HG02588 (cell line): ENCODE results near the gene ATXN2L.

Source experiments
- ATAC-seq: cut with Tn5 transposase; IDR thresholded peaks from one replicate; pipeline ENCODE4 v1.9.1; 2021; ENCODE audit warnings: mild to moderate bottlenecking, moderate library complexity; ENCODE audit not compliant: unreplicated experiment

ATXN2L gene

DNA sequence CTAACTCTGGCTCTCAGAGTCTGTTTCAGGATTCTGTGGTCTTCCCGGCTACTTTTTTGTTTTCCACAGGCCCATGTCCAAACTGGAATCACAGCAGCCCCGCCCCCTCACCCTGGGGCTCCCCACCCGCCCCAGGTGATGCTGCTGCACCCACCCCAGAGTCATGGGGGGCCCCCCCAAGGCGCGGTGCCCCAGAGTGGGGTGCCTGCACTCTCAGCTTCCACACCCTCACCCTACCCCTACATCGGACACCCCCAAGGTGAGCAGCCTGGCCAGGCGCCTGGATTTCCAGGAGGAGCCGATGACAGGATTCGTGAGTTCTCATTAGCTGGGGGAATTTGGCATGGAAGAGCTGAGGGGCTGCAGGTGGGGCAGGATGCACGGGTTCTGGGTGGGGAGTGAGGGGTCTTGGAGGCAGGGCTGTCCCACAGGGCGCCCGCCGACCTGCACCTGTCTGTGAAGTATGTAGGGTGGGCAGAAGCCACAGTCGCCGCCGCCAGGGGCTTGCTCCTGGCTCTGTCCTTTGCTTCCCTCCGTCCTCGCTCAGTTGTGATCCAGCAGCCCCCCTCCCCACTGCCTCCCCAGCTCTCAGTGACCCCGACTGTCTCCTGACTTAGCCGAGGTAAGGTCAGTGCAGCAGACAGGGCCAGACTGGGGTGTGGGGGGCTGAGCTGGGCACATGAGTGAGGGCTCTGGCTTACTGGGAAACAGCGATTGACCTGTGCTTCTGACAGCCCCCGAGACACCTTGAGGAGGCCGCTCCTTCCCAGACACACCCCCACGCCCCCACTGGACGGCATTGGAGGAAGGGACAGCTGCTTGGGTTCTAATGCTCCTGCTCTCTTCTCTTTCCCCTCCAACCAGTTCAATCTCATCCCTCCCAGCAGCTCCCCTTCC, 13.3 kb downstream of the ATXN2L start:
- no peak for ATAC-seq

DNA sequence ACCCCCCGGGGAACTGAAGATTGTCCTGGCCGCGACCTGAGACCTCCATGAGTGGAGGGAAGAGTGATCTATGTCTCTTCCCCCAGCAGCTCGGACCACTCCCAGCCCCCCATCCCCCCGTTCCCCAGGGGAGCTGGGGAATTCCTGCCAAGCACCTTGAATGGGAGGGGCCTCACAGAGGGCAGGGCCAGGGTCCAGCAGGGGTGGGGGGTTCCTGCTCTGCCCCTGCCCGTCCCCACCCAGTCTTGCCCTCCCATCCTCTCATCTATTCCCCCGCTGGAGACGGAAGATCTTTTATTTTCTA, 13.9 kb downstream of the ATXN2L start:
- no peak for ATAC-seq

DNA sequence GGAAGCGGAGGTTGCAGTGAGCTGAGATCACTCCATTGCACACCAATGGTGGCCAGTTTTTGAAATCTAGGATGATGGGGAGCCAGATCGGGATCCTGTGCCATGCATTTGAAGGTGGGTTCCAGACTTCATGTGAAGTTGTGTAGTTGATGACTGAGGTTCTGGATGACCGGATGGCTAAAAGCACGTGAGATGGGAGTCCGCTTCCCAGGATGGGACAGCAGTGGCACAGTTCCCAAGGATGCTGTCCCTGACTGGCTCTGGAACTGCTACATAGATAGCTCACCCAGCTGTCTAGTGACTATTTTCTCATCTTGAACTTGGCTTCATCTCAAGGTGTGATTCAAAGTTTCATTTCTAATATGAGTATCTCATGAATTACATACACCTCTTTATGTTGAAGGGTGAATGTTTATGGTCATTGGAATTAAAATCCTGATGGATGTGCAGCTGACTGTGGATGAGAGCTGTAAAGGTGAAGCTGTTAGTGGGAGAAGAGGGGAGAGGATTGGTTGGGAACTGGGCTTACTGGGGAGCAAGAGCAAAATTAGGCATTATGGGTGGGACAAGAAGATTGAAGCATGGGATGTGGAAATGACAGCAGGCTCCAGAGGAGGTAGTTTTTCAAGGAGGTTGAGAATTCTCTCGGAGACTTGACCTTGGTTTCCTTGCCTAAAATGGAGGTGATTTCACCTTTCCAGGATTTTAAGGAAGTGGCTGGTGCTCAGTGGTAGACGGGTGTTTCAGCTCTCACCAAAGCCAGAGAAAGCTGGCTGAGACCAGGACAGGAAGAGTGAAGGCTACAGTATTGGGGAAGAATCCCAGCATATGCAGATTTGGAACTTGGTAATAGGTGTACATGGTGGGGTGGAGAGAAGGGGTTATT, 15.1 kb downstream of the ATXN2L start:
- ATAC-seq: no peak

DNA sequence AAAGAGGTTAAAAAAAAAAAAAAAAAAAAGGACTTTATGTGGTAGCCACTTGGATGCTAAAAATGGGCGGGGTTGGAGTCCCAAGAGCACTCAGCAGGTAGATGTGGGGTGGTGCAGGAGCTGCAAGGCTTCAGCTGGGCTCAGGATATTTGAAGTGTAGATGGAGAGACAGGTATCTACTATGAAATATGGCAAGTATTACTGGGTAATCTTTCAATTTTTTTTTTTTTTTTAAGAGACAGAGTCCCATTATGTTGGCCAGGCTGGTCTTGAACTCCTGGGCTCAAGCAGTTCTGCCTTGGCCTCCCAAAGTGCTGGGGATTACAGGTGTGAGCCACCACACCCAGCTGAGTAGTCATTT, 15.7 kb downstream of the ATXN2L start:
- ATAC-seq: no peak

DNA sequence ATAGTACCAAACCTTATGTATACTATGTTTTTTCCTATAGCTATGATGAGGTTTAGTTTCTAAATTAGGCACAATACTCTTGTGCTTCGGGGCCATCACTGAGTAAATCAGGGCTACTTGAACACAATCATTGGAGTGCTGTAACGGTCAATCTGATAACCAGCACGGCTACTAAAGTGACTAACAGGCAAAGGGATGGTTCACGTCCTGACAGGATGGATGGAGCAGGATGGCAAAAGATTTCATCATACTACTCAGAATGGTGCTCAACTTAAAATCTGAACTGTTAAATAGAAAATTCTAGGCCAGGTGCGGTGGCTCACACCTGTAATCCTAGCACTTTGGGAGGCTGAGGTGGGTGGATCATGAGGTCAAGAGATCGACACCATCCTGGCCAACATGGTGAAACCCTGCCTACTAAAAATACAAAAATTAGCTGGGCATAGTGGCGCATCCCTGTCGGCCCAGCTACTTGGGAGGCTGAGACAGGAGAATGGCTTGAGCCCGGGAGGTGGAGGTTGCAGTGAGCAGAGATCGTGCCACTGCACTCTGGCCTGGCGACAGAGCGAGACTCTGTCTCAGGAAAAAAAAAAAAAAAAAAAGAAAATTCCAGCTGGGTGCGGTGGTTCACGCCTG, 16.3 kb downstream of the ATXN2L start:
- no peak for ATAC-seq

DNA sequence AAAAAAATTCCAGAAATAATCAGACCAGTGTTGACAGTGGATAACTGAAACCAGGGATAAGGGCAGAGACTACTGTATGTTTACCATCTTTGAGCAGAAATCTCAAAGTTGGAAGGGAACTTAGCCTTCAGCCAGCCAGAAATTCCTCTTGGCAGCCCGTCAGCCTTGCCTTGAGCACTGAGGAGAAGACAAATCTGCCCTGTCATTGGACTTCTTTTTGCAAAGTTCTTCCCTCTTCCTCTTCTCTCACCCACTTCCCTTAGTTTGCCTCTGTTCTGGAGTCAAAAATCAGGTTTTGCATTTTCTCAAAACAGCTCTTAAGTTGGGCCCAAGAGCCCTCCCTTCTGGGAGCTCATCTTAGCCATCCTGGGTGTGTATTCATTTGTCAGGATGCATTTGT, 17.1 kb downstream of the ATXN2L start:
- ATAC-seq: no peak

DNA sequence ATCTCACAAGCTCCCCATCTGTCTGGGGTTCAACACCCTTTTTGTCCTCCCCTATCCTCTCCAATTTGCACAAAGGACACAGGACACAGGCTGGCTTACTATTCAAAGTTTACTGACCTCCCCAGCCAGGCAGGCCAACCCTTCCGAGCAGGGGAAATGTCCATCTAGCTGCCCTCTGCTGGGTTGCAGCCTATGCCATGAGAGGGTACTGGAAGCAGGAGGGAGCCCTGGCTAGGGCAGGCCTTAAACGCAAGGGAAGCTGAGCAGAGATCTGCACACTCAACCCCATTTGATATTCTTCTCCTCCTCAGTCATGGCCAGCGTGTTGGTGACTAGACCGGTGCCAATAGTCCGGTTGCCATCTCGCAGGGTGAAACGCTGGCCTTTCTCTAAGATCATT, 19.9 kb downstream of the ATXN2L start:
- no peak for ATAC-seq

DNA sequence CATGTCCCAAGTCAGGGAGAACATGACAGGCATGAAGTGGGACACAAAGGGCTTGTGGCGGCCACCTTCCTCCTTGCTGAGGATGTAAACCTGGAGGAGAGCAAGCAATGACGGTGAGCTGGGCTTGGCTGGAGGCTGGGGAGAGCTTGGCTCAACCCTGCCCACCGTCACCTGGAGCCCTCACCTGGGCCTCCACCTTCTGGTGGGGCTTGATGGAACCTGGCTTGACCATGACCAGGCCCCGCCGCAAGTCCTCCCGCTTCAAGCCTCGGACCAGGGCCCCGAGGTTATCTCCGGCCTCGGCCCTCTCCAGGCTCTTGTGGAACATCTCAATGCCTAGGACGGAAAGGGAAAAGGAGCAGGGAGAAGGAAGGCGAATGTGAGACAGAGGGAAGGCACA, 21.0 kb downstream of the ATXN2L start:
- no peak for ATAC-seq

DNA sequence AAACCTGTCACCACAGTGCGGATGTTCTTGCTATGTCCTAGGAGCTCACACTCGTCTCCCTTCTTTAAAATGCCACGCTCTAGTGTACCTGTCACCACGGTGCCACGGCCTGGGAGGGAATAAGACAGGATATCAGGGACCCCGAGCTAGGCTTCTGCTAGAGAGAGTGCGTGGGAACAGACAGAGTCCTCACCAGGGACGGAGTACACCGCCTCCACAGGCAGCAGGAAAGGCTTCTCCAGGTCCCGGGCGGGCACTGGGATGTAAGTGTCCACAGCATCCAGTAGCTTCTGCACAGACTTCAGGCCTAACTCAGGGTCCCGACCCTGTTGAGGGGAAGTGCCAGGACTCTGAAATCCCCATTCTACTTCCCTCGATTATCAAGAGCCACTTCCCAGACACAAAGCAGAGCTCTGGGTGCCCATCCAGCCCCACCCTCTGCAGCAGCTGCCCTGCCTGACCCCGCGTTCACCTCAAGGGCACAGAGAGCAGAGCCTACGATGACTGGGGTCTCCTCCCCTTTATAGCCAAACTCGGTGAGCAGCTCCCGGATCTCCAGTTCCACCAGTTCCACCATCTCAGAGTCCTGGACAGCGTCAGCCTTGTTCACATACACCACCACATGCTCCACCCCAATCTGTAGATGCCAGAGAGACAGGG, 21.6 kb downstream of the ATXN2L start:
- no peak for ATAC-seq

DNA sequence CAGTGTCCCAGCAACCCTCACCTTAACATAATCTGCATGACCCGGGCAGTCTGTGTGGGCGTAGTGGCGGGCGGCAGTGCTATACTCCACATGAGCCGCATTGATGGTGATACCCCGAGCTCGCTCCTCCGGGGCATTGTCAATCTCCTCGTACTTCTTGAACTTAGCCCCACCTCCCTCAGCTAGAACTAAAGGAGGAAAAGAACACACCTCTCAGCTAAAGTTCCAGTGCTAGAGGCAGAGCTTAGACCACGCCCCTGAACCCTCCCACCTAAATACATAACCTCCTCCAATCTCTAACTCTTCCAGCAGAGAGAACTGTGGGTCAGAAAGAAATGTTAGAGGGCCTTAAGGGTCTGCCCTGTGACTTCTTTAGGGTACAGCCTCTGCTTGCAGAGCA, 22.5 kb downstream of the ATXN2L start:
- ATAC-seq: no peak

DNA sequence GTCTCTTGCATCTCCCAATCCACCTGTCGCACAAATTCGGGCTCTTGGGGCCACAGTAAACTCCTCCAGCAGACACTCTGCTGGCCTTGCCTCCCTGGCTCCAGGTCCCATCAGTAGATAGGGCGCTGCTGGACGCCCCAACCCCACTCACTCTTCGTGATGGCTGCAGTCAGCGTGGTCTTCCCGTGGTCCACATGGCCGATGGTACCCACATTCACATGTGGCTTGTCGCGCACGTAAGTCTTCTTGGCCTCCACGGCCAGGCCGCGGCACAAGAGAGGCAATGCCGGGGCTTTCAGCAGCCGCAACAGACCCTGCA, 22.9 kb downstream of the ATXN2L start:
- peak; percentile 1 for ATAC-seq

DNA sequence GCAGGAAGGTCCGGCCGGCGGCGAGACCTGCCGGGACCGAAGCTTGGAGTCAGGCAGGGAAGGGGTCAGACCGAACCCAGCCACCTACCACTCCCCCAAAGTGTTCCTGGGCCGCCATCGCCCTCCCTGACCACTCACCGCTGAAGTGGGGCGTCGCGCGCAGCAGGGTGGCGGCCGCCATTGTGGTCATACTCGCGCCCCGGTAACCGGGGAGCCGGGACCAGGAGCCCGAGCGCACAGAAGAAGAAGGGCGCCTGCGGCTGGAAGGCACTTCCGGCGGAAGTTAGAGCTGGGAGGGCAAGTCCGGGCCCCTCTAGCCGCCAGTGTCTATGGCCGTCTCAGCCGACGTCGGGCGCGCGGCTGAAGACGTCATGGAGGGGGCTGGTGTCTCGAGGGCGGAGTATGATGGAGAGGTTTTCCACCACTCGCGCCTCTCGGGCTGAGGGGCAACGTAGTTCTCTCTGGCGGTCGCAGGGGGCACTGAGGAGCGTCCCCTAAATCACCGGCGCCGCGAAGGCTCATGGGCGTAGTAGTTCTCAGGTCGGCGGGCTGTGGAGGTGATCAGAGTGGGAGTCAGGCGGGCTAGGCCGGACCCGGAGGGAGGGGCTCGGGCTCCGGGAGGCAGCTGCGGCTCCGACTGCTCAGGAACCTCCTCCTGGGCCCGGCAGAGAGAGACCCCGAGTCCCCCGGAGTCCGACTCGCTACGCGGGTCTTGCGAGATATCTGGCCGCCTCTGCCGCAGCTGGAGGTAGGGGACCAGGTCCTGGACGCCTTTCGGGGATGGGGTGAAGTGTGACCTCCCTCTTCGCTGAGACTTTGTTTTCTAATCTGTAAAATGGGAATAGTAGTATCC, 23.5 kb downstream of the ATXN2L start, which contains the start of gene TUFM:
Gene TUFM (minus strand): TSS at position 269 of the 853 bp plus-strand sequence. CDS start 79 bp downstream, at position 190.
- ATAC-seq: peak; percentile 87

DNA sequence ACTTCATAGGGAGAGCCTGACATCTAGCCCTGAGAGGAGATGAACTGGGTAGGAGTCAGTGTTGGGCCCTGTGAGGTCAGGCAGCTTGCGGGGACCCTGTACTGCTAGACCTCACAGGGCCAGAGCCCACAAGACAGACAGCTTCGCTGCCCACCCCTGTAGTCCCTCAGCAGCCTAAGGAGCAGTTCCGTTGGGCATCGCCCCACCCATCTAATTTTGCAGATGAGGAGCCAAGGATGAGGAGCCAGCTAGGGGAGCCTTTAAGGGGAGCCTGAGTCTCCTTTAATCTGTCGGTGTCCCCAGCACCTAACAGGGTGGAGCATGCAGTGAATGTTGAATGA, 24.1 kb downstream of the ATXN2L start:
- peak; percentile 4 for ATAC-seq

DNA sequence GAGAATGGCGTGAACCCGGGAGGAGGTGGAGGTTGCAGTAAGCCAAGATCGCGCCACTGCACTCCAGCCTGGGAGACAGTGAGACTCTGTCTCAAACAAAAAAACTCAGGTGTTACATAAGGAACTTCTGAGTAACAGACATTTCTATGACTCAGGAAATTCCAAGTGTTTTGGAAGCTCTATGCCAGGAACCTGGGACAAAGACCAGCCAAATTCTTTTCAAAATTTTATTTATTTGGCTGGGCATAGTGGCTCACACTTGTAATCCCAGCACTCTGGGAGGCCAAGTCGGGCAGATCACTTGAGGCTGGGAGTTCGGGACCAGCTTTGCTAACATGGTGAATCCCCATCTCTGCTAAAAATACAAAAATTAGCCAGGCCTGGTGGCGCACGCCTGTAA, 35.6 kb downstream of the ATXN2L start:
- ATAC-seq: no peak

DNA sequence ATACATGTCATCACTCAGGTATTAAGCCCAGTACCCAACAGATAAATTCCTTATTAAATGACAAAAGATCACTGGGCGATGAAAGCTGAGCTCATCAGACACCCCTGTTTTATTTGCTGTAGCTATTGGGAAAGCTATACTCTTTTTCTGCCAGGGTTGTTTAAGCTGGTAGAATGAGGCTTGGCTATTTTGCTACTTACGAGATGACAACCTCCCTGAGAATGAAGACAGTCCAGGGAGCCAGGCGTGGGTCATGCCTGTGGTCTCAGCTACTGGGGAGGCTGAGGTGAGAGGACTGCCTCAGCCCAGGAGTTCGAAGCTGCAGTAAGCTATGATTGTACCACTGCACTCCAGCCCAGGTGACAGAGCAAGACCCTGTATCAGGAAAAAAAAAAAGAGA, 36.5 kb downstream of the ATXN2L start:
- ATAC-seq: no peak

DNA sequence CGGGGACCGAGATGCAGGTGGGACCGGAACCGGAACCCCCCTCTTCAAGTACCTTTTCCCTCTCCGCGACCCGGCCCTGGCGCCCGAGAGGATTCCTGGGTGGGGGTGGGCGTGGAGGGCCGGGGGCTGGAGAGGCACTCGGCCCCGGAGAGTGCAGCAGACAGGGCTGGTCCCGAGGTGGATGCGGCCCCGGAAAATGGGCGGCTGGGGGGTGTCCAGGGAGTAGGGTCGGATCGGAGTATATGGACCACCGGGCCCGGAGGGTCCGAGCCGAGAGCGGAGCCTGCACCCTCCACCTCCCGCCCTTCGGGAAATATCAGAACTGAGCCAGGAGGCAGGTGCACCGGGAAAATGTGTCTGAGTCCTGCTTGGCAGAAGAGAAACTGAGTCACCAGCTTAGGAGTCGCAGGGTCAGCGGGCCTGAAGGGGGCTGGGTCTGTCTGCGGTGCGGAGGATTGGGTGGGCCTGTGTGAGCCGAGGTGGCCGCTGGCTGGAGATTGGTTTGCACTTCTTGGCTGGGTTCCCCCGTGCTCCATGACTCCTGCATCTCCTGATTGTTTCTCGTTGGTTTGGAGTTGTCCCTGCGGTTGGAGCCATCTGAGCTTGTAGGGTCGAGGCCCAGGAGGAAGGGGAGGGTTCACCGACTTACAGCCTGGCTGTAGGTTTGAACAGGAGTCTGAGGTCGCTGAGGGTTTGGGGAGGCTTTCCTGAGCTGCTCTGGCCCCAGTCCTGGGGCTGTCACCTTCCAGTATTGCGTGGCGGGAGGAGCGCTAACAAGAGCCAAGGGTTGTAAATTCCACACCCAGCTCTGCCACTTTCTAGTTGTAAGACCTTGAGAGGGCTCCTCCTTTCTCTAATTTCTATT, 41.4 kb downstream of the ATXN2L start:
- no peak for ATAC-seq

DNA sequence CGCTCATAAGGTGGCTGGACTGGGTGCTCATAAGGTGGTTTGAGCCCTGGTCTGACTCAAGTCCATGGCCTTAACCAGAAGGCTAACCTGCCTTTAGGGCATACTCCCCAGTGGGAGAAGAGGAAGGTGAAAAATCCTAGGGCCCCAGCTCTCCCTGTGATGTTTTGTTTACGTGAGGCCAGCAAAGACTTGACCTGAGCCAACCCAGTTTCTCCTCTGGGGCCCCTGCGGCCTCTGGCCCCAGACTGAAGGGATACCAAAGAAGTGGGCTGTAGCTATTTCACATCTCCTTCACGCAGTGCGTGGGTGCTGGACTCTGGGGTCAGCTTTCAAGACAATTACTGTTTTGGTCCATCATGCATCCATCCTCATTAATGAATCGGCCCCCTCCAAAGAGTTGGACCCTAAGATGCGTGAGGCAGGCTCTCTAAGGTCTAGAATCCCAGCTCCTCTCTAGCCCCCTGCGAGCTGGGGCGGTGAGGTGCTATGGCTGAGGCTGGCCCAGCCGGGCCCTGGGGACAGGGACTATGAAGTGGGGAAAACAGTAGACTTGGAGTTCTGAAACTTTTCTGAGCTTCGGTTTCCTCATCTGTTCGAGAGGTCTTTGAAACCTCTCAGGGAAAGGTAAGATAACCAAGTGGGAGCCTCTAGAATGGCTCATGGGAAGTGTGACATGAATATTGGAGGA, 42.3 kb downstream of the ATXN2L start:
- ATAC-seq: no peak

DNA sequence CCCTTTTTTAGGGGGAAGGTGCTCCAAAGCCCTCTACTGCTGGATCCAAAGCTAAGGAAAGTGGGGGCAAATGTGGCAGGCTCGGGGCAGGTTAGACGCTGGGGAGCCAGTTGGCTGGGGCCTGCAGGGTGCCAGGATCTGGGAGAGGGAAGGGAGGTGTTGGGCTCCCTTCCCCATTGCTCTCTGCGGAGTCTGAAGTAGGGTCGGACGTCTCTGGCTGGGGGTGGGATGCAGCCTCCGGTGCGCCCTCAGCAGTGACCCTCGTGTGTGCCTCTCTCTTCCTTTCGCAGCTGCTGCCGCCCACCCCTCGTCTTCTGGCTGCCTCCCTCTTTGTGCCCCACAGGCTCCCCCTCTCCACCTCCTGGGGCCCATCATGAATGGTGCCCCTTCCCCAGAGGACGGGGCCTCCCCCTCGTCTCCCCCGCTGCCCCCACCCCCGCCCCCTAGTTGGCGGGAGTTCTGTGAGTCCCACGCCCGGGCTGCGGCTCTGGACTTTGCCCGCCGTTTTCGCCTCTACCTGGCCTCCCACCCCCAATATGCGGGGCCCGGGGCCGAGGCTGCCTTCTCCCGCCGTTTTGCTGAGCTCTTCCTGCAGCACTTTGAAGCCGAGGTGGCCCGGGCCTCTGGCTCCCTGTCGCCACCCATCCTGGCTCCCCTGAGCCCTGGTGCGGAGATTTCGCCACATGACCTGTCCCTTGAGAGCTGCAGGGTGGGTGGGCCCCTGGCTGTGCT, 43.1 kb downstream of the ATXN2L start:
- no peak for ATAC-seq
